ENCODE results near the gene KLHDC7B.

DNA sequence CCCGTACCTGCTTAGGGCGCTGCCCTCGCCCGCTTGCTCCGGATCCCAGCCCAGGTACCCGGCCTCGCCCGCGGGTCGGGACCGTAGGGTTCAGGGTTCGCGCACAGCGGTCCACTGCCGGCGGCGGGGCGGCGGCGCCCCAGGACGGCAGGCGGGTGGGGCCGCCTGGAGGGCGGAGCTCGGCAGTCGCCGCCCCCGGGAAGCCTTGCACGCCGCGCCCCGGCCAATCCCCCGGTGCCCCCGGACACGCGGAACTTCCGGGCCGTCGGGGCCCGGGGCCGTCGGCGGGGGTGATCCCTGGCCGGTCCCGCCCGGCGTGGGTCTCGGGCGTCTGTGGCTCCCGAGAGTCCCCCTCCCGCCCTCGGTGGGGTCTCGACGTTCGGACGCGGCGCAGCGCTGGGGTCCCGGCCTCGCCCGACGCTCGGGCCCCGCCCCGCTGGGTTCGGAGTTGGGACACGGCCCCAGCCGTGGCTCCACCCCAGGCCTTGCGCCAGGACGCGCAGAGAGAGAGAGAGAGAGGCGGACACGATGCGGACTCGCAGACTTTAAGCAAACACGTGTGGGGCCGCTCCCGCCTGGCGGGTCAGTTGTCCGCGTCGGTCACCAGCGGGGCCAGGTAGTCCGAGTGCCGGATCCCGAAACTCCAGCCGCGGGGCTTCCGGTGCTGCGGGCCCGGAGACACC is 15.7 kb upstream of the KLHDC7B start, which contains the start of gene TYMP:
- TF ChIP-seq, protein P1, sequence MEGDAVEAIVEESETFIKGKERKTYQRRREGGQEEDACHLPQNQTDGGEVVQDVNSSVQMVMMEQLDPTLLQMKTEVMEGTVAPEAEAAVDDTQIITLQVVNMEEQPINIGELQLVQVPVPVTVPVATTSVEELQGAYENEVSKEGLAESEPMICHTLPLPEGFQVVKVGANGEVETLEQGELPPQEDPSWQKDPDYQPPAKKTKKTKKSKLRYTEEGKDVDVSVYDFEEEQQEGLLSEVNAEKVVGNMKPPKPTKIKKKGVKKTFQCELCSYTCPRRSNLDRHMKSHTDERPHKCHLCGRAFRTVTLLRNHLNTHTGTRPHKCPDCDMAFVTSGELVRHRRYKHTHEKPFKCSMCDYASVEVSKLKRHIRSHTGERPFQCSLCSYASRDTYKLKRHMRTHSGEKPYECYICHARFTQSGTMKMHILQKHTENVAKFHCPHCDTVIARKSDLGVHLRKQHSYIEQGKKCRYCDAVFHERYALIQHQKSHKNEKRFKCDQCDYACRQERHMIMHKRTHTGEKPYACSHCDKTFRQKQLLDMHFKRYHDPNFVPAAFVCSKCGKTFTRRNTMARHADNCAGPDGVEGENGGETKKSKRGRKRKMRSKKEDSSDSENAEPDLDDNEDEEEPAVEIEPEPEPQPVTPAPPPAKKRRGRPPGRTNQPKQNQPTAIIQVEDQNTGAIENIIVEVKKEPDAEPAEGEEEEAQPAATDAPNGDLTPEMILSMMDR (IDR thresholded peaks at IDR 0.05; ENCODE audit: low read depth, low read length, poor library complexity, severe bottlenecking), result no peak
- no peak for TF ChIP-seq EZH2phosphoT487 (IDR thresholded peaks at IDR 0.05; ENCODE audit: borderline replicate concordance, low read length)

Measured in DOHH2 (cell line).